Activated effector memory CD4-positive, alpha-beta T cell treated with Interleukin-2 at 50 U/mL for 16 hours (primary cell): ENCODE measurements around the gene PTPRD.
"Not testable (repeated sequence)": the region's sequence is repeated elsewhere in the genome, so short reads cannot be mapped to it uniquely, and the experiment has no call there.

Experiments
- DNase-seq: peaks from one replicate; pipeline ENCODE4 v3.0.0-alpha.2; 2020

The PTPRD gene

GRCh38 chr9:9099646-9100045, 1513.2 kb downstream of the PTPRD start:
- DNase-seq, result no peak

- DNase-seq, result not testable (repeated sequence)
Measured at GRCh38 chr9:9097254-9097653, 1515.5 kb downstream of the PTPRD start.

DNA sequence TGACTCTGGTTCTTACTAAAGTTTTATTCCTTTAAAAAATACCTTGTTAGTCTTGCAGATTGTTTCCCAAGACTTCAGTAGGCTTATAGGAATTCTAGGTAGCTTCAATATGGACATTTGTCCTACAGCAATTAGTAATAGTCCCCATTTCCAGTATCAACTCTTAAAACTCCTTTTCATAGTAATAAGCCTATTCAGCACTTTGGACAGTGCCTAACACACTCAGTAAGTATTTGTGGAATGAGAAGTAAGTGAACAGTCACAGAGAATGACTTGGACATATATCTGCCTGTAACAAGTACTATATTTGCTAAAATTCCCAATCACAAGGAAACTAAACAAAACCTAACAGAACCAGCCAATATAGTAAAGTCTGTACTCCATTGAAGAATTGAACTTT, 1521.4 kb downstream of the PTPRD start:
- no peak for DNase-seq

GRCh38 chr9:9079473-9079872, 1533.3 kb downstream of the PTPRD start:
- no peak for DNase-seq

DNA sequence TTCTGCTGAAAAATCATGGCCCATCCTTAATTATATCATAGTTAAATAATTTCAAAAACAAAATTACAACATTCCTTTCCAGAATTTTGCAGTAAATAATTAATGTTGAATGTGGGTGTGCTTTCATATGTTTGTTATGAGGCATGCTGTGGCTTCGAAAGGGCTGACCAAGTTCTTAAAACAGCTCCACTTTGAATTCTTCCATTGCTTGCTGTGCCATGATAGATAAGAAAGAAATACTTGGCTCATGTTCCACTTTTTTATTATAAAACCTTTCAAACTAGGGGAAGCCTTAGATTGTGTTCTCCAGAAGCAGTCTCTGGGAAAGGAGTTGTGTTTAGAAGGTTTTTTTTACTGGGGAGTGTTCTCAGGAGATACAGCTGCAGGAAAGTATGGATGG, 1534.5 kb downstream of the PTPRD start:
- no peak for DNase-seq

- no peak for DNase-seq
Measured at GRCh38 chr9:9061627-9062026, 1551.2 kb downstream of the PTPRD start.

DNA sequence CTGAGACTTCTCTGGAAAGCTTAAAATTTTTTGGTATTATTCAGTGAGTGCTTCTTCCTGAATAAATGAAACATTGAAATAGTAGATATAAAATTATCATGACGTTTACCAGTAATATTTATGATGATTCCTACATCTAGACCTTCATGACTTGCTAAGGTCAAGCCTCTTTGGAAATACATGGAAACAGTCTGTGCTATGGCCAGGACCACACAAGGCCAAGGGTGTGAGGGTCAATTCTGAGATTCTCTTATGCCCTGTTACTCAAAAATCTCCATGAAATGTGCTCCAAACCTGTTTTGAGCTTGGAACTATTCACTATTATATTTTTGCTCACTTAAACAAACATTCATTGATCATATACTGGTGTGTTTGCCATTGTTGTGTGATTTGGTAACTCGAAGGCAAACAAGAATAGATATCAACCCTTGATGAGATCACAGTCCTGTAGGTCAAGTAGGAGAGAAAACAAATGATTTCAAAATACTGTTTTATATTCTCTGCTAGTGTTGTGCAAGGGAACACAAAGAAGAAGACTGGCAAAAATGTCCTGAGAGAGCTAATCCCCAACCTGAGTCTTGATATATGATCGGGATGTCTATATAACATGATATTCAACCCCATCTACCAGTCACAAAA, 1558.3 kb downstream of the PTPRD start:
- DNase-seq, result no peak

- DNase-seq, result no peak
Measured at GRCh38 chr9:9045572-9045971, 1567.2 kb downstream of the PTPRD start.

DNA sequence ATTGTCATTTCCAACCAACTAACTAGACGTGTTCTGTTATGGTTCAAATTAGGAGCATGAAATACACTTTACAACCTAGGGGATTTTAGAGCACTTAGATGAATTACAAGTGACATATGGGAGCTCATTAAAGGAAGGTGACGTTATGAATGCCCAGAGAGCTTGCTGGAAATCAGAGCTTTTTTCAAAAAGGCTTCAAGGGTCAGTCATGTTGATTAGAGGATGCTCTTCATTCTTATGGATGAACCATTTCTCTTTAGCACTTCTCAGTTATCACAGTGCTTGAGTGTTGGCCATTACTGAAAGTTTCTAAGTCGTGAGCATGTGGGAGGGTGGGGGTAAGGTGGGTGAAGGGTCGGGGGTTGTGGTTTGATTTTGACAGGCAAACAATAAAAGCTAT, 1567.7 kb downstream of the PTPRD start:
- DNase-seq, result no peak

- DNase-seq, result not testable (repeated sequence)
Measured at GRCh38 chr9:9043788-9044187, 1569.0 kb downstream of the PTPRD start.

- DNase-seq, result no peak
Measured at GRCh38 chr9:9041756-9042155, 1571.0 kb downstream of the PTPRD start.

DNA sequence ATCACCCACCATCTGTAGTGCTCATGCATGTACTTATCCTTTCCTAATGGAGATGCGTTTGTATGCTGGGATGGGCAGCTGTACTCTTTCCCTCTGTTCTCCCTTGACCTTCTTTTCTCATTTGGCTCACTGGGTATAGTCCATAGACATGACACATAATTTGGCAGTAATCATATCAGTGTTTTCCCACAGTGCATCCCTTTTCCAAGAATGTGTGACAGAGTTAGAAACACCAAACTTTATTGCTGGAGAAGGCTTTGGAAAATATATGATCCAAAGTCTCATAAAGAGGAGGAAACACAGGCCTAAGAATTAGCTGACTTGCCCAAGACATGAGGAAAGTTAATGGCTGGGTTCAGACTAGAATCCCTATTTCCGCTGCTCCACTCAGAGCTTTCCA, 1579.8 kb downstream of the PTPRD start:
- DNase-seq, result no peak

DNA sequence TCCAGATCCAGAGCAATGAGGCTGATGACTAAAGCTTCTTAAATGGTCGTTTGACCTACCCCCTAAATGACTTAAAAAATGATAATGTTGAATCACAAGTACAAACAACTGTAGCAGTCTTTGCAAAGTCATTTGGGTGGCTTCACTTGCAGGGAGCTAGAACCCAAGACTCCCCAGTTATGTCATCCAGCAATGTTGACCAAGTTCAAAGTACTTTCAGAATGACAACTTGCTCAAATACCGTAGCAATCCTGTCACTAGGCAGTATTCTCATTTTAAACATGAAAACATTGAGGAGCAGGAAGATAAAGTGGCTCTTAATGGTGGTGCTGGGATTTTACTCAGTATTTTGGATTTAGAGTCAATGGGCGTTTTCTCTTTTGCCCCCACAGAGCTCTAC, 1596.2 kb downstream of the PTPRD start:
- DNase-seq, result no peak

- DNase-seq, result no peak
Measured at GRCh38 chr9:9004810-9005209, 1608.0 kb downstream of the PTPRD start.

DNA sequence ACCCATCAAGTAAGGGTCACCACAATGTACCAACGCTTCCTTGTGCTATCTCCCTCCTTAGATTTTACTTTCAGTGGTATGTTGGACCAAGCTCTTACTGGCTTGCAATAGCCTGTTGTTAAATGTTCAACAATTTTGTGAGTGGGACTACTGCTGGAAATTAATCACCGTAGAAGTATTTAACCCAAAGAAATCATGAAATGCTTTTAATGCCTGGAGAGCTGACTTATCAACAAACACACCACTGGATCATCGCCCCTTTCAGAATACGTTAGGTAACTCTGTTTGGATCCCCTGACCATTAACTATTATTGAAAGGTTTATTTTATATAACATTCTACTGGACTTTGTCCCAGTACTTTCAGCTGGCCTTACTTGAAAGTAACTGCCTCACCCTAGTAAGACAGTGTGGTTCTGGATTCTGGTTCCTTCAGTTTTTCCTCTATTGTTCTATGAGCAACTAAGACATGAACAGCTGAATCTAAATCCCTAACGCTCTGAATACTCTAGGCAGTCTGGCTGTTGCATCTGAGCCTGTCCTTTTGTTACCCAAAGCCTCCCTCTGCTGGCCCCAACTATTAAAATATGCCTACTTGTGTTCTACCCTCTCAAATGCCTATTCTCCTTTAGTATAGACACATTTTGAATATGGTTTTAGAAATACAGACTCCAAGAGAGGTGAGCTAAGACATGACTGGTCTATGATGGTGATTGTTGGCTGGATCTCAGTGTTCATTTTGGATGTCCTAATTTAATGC, 1609.8 kb downstream of the PTPRD start:
- DNase-seq, result no peak

DNA sequence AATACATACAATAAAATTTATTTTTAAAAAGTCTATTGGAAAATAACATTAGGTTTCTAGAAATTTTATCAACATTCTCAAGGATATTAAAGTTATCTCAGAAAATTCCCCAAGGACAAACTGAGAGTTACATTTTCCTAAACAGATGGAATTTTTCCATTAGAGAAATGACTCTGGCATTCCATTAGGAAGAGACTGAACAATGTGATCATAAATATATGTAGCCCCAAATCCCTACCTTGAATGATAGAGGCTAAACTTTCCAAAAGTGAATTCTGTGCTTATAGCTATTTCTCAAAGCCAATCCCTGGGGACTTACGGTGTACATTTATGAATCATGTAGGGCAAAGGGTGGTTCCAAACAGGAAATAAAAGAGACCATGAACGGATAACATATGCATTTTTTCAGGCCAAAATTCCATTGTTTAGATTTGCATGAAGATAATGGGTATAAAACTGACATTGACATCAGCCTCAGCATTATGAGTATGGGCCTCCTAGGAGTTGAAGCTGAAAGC, 1632.2 kb downstream of the PTPRD start:
- DNase-seq, result no peak

DNA sequence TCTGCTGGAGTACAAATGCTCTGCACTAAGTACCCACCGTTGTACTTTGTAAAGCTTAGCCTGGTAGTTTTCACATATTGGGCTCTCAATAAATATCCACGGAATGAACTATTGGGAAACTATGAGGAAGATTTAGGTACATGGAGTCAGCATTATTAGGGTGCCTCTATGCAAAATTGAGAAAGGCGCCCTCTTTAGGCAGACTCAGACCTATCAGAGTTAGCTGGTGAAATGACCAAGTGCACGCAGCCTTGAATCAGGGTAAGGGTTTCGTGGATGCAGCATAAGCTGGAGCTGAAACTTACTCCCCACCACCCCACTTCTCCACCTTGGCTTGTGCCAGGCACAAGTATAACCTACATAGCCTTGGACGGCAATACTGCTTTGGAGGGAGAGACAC, 1634.5 kb downstream of the PTPRD start:
- no peak for DNase-seq

GRCh38 chr9:8968350-8968749, 1644.5 kb downstream of the PTPRD start:
- not testable (repeated sequence) for DNase-seq

DNA sequence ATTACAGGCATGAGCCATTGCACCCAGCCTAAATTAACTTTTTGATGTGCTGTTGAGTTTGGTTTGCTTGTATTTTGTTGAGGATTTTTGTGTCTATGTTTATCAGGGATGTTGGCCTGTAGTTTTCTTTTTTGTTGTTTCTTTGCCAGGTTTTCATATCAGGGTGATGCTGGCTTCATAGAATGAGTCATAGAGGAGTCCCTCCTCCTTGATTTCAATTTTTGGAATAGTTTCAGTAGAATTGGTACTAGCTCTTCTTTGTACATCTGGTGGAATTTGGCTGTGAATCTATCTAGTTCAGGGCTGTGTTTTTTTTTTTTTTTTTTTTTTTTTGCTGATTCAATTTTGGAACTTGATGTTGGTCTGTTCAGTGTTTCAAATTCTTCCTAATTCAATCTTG, 1648.9 kb downstream of the PTPRD start:
- DNase-seq, result no peak

GRCh38 chr9:8962084-8962483, 1650.7 kb downstream of the PTPRD start:
- no peak for DNase-seq

DNA sequence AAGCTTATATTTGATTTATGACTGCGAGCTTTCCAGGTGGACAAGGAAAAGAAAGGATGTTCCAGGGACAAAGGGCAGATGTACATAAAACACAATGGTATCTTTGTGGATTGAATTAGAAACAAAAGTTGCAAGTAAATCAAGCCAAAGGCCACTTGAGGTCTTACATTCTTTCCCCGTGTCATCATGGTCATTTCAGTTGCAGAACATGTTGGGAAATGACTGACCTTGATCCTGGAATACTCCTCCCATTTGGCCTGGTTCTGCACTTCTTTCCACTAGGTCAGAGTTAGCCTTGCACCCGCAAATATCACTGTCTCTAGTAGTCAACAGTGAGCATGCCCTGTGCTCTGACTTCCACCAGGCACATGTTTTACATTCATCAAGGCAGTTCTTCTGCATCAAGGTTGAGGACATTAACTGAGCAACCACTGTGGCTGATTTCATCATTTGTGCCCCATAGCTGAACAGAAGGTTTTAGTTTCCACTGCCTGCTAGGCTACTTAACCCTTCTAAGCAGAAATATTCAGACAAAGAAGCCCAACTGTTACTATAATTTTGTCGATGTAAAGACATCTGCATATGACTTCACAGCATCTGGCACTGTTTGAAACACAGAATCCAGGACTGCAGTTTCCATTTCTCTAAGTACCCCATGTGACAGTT, 1651.5 kb downstream of the PTPRD start:
- no peak for DNase-seq

- DNase-seq, result no peak
Measured at GRCh38 chr9:8960254-8960653, 1652.5 kb downstream of the PTPRD start.

DNA sequence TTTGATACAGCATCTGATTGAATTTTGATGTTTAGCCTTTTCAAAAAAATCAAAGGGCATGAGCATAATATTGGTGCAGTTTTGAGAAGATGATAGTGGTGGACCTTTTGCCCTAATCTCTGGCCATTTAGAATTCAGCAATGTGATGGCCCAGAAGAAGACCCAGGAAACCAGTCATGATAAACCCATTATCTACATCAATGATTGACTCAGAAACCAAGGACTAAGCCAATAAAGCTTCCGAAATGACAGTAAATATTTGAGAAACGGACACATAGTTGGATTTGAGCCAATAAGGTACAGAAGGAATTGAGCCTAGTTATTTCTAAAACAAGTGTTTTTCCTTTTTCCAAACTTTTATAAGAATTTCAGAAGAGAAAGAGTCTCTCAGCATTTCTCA, 1654.4 kb downstream of the PTPRD start:
- no peak for DNase-seq

GRCh38 chr9:8955315-8955714, 1657.5 kb downstream of the PTPRD start:
- no peak for DNase-seq
